SK-N-SH (cell line): Measurements from ENCODE around the gene RBM33. TPM values are rescaled to one million over a fixed set of nuclear protein-coding genes. Genes with fewer than 3 reads are reported as not detected.

Source experiments
- CTCF ChIA-PET: fragments of 300-600, 350-600 bp; formaldehyde crosslinking; extraction: SDS; loops from one replicate; lab custom pipeline; 2021; lab: Yijun Ruan, JAX
- POLR2A ChIA-PET: fragments of 350-600 bp; sonication (Branson Sonifier 250); formaldehyde crosslinking; extraction: SDS; loops from one replicate; lab custom pipeline; 2020; ENCODE audit warnings: antibody characterized with exemption, inconsistent platforms; lab: Yijun Ruan, JAX
- DNase-seq: peaks from one replicate; pipeline ENCODE4 v3.0.0; 2012
- H2AFZ ChIP-seq: fragments of 200-600 bp; sonication (generic); 2 replicates; pipeline ENCODE4 v1.8.1; 2016; ENCODE audit warnings: antibody characterized with exemption, mild to moderate bottlenecking, low read depth
- H3F3A ChIP-seq: fragments of 200-600 bp; sonication (generic); replicated peaks from 2 replicates; pipeline ENCODE3; 2016; ENCODE audit warnings: antibody characterized with exemption, mild to moderate bottlenecking; ENCODE audit not compliant: insufficient read depth
- H3K27ac ChIP-seq, 2 experiments: fragments of 200-500 bp in 1 of 2; fragments of 200-600 bp in 1 of 2; sonication (Bioruptor generic) in 1 of 2; sonication (generic), shearing (Covaris generic) in 1 of 2; 2 replicates each; pipeline versions ENCODE4 v1.5.1 to v1.6.1; 2014 to 2016; ENCODE audit warnings: low read depth in 2 of 2, inconsistent platforms in 1 of 2, low read length in 1 of 2, mild to moderate bottlenecking in 1 of 2, mixed read lengths in 1 of 2
- H3K27me3 ChIP-seq: fragments of 200-600 bp; sonication (generic), shearing (Covaris generic); 2 replicates; pipeline ENCODE4 v1.6.1; 2016; ENCODE audit warnings: mixed run types; ENCODE audit not compliant: insufficient read depth
- H3K36me3 ChIP-seq, 2 experiments: fragments of 200-500 bp in 1 of 2; fragments of 200-600 bp in 1 of 2; sonication (Bioruptor generic) in 1 of 2; sonication (generic) in 1 of 2; replicated peaks in 1 of 2; 2 replicates each; pipeline versions ENCODE3 to v1.5.1; 2014 to 2016; ENCODE audit warnings: low read length in 1 of 2, mild to moderate bottlenecking in 1 of 2; ENCODE audit not compliant: insufficient read depth in 2 of 2, control insufficient read depth in 1 of 2
- H3K4me1 ChIP-seq, 2 experiments: fragments of 200-500 bp in 1 of 2; fragments of 200-600 bp in 1 of 2; sonication (Bioruptor generic) in 1 of 2; sonication (generic), shearing (Covaris generic) in 1 of 2; 2 replicates each; pipeline versions ENCODE4 v1.5.1 to v1.6.1; 2014 to 2016; ENCODE audit warnings: low read depth in 1 of 2, low read length in 1 of 2, mixed run types in 1 of 2; ENCODE audit not compliant: insufficient read depth in 2 of 2, control insufficient read depth in 1 of 2
- H3K4me2 ChIP-seq: fragments of 200-600 bp; sonication (generic), shearing (Covaris generic); 2 replicates; pipeline ENCODE4 v1.6.1; 2017; ENCODE audit warnings: mixed run types
- H3K4me3 ChIP-seq, 2 experiments: fragments of 200-500 bp in 1 of 2; fragments of 200-600 bp in 1 of 2; sonication (Bioruptor generic) in 1 of 2; sonication (generic), shearing (Covaris generic) in 1 of 2; 2 replicates each; pipeline versions ENCODE4 v1.5.1 to v1.8.1; 2014 to 2016; ENCODE audit warnings: low read depth in 2 of 2, inconsistent platforms in 1 of 2, low read length in 1 of 2, mild to moderate bottlenecking in 1 of 2, mixed read lengths in 1 of 2, moderate library complexity in 1 of 2
- H3K79me2 ChIP-seq: fragments of 200-600 bp; sonication (generic); 2 replicates; pipeline ENCODE4 v1.8.1; 2017; ENCODE audit warnings: mild to moderate bottlenecking; ENCODE audit not compliant: insufficient read depth
- H3K9ac ChIP-seq: fragments of 200-600 bp; sonication (generic); 2 replicates; pipeline ENCODE4 v1.6.1; 2017; ENCODE audit warnings: mixed run types
- H3K9me2 ChIP-seq: fragments of 200-600 bp; sonication (generic); 2 replicates; pipeline ENCODE4 v1.6.1; 2017; ENCODE audit warnings: mixed run types
- H3K9me3 ChIP-seq: fragments of 200-600 bp; sonication (generic); 2 replicates; pipeline ENCODE4 v1.6.1; 2017; ENCODE audit warnings: mixed run types, mild to moderate bottlenecking, moderate library complexity
- H4K20me1 ChIP-seq: fragments of 200-600 bp; sonication (generic); 2 replicates; pipeline ENCODE4 v1.6.1; 2017; ENCODE audit warnings: mild to moderate bottlenecking, mixed run types; ENCODE audit not compliant: insufficient read depth
- ELF1 ChIP-seq: IDR thresholded peaks from 2 replicates; pipeline ENCODE4 v1.4.0; 2012
- EP300 ChIP-seq, 2 experiments: IDR thresholded peaks; 2 replicates each; pipeline versions ENCODE4 v1.4.0 to v1.6.1; 2012; ENCODE audit warnings: borderline replicate concordance in 1 of 2, low read depth in 1 of 2, low read length in 1 of 2
- FOSL2 ChIP-seq: IDR thresholded peaks from 2 replicates; pipeline ENCODE4 v1.4.0; 2012; ENCODE audit warnings: low read depth, mild to moderate bottlenecking, moderate library complexity, borderline replicate concordance
- GATA2 ChIP-seq: sonication (generic); formaldehyde crosslinking; IDR thresholded peaks from 2 replicates; pipeline ENCODE4 v1.5.0; 2020; ENCODE audit warnings: mild to moderate bottlenecking, missing genetic modification reagents
- MXI1 ChIP-seq: IDR thresholded peaks from 2 replicates; pipeline ENCODE4 v1.6.1; 2012; ENCODE audit warnings: mild to moderate bottlenecking, low read depth, low read length, improper control_type of control experiment
- RFX5 ChIP-seq: IDR thresholded peaks from 2 replicates; pipeline ENCODE4 v1.6.1; 2012; ENCODE audit warnings: mild to moderate bottlenecking, improper control_type of control experiment, low read length
- RXRA ChIP-seq: IDR thresholded peaks from 2 replicates; pipeline ENCODE4 v1.4.0; 2012; ENCODE audit warnings: low read depth, mild to moderate bottlenecking, borderline replicate concordance
- TAF1 ChIP-seq: IDR thresholded peaks from 2 replicates; pipeline ENCODE4 v1.6.1; 2012; ENCODE audit warnings: low read depth, mild to moderate bottlenecking, low read length, moderate library complexity, borderline replicate concordance
- TEAD4 ChIP-seq: IDR thresholded peaks from 2 replicates; pipeline ENCODE4 v1.4.0; 2012; ENCODE audit warnings: mild to moderate bottlenecking, borderline replicate concordance; ENCODE audit not compliant: insufficient read depth
- WGBS: methylation state at CpG from one replicate; pipeline ENCODE4 v1.1.6; 2017; ENCODE audit warnings: low lambda C conversion rate; 5-methylcytosine and 5-hydroxymethylcytosine counted together
- polyA plus RNA-seq, 3 experiments: library from polyadenylated mRNA; depleted of rRNA; stranded (reverse); fragments of >200 nt; gene quantifications; 2 replicates each; pipeline ENCODE4 v1.2.3, GENCODE V29; 2012
- TF ChIP-seq, protein P1 (sequence below): IDR thresholded peaks from 2 replicates; pipeline ENCODE4 v1.4.0; 2012; ENCODE audit warnings: low read depth, borderline replicate concordance
- TF ChIP-seq, protein P2 (sequence below): fragments of 200-600 bp; sonication (generic); IDR thresholded peaks from 2 replicates; pipeline ENCODE4 v1.6.1; 2017; ENCODE audit warnings: antibody characterized with exemption, mild to moderate bottlenecking, moderate library complexity
- TF ChIP-seq, protein P3 (sequence below): IDR thresholded peaks from 2 replicates; pipeline ENCODE4; 2012
- TF ChIP-seq, protein P4 (sequence below): IDR thresholded peaks from 2 replicates; pipeline ENCODE4 v1.4.0; 2012; ENCODE audit warnings: low read depth, borderline replicate concordance

The RBM33 gene
- polyA plus RNA-seq, 1 of the 3 experiments (the other 2 are of a cell fraction): 13.8 TPM

DNA sequence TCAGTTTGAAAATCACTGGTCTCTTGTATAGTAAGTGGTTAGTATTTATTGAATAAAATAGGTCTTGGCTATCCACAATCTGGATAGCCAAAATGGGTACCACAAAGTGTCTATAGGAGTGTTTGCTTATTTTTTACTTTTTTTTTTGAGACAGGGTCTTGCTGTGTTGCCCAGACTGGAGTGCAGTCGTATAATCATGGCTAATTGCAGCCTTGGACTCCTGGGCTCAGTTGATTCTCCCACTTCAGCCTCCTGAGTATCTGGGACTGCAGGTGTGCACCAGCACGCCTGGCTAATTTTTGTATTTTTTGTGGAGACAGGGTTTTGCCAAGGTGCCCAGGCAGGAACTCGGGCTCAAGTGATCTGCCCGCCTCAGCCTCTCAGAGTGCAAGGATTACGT is 2.8 kb downstream of the RBM33 start:
- DNase-seq: no peak
- Histone ChIP-seq H3K9me2 (no peaks in the 10 kb centered on the region), H4K20me1 (peaks cover 42% of the 10 kb centered on the region), H3K27ac (no peak overlapping the region), H3K4me2 (no peak overlapping the region), H3F3A (peaks cover 12% of the 10 kb centered on the region), H3K9me3 (peaks cover 24% of the 10 kb centered on the region), H3K36me3 (peaks cover 35 to 53% of the 10 kb centered on the region in 2 experiments), H3K4me1 (peaks cover 12 to 19% of the 10 kb centered on the region in 2 experiments; a peak in 3 of 4 replicates), H3K9ac (no peak overlapping the region)
- POLR2A ChIA-PET: no interaction called here
- CTCF ChIA-PET: interaction anchor here (3.4 kb wide), 1 partner anchor 49 kb away, joined by 12 read pairs; no protein-coding TSS in a partner anchor
- WGBS: 89% methylated on average over 5 of the region's 5 CpGs
- TF ChIP-seq, protein P1, sequence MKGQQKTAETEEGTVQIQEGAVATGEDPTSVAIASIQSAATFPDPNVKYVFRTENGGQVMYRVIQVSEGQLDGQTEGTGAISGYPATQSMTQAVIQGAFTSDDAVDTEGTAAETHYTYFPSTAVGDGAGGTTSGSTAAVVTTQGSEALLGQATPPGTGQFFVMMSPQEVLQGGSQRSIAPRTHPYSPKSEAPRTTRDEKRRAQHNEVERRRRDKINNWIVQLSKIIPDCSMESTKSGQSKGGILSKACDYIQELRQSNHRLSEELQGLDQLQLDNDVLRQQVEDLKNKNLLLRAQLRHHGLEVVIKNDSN: no peak
- TF ChIP-seq GATA2 (CRISPR knock-in tag) (no peak), FOSL2 (no peak), EP300 (IDR thresholded peaks at IDR 0.05; ENCODE audit: borderline replicate concordance in 1 of 2, low read depth in 1 of 2, low read length in 1 of 2) (no peak), MXI1 (no peak), TAF1 (no peak), RFX5 (no peak)
- TF ChIP-seq, all 33 proteins: peak for 0
- Histone ChIP-seq H3K4me3 (no peak overlapping the region), H3K27me3 (no peaks in the 10 kb centered on the region), H3K79me2 (peaks cover 85% of the 10 kb centered on the region), H2AFZ (no peak overlapping the region)

DNA sequence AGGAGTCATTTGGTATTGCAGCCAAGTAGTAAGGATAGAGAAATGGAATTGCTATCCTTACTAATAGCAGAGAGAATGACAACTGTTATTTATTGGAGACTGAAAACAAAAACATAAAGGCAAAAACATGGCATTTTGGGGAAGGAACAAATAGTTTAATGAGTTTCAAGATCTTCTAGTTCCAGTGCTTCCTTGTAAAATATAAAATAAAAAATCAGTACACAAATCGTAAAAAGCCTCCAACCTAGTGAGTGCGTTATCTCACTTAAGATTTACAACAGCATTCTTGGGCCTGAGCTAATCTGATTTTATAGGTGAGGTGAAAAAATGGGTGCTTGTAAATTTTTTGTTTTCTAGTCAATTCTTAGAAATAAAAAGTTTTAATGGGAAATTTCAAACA is 3.3 kb downstream of the RBM33 start:
- no peak for DNase-seq
- POLR2A ChIA-PET: no interaction called here
- CTCF ChIA-PET: interaction anchor here (3.4 kb wide), 1 partner anchor 49 kb away, joined by 12 read pairs; no protein-coding TSS in a partner anchor
- Histone ChIP-seq H3F3A (peaks cover 16% of the 10 kb centered on the region), H3K27me3 (no peaks in the 10 kb centered on the region), H3K4me3 (no peak overlapping the region), H3K79me2 (peaks cover 89% of the 10 kb centered on the region), H3K4me2 (no peak overlapping the region), H3K36me3 (peaks cover 34 to 55% of the 10 kb centered on the region in 2 experiments), H3K27ac (no peak overlapping the region), H3K4me1 (peaks cover 12 to 19% of the 10 kb centered on the region in 2 experiments; a peak in 3 of 4 replicates), H3K9ac (no peak overlapping the region), H4K20me1 (peaks cover 47% of the 10 kb centered on the region), H3K9me3 (peaks cover 24% of the 10 kb centered on the region), H3K9me2 (no peaks in the 10 kb centered on the region), H2AFZ (no peak overlapping the region)
- TF ChIP-seq, protein P2, sequence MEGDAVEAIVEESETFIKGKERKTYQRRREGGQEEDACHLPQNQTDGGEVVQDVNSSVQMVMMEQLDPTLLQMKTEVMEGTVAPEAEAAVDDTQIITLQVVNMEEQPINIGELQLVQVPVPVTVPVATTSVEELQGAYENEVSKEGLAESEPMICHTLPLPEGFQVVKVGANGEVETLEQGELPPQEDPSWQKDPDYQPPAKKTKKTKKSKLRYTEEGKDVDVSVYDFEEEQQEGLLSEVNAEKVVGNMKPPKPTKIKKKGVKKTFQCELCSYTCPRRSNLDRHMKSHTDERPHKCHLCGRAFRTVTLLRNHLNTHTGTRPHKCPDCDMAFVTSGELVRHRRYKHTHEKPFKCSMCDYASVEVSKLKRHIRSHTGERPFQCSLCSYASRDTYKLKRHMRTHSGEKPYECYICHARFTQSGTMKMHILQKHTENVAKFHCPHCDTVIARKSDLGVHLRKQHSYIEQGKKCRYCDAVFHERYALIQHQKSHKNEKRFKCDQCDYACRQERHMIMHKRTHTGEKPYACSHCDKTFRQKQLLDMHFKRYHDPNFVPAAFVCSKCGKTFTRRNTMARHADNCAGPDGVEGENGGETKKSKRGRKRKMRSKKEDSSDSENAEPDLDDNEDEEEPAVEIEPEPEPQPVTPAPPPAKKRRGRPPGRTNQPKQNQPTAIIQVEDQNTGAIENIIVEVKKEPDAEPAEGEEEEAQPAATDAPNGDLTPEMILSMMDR: no peak
- TF ChIP-seq, protein P3, sequence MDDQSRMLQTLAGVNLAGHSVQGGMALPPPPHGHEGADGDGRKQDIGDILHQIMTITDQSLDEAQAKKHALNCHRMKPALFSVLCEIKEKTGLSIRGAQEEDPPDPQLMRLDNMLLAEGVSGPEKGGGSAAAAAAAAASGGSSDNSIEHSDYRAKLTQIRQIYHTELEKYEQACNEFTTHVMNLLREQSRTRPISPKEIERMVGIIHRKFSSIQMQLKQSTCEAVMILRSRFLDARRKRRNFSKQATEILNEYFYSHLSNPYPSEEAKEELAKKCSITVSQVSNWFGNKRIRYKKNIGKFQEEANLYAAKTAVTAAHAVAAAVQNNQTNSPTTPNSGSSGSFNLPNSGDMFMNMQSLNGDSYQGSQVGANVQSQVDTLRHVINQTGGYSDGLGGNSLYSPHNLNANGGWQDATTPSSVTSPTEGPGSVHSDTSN: no peak
- TF ChIP-seq TAF1 (no peak), RXRA (no peak), ELF1 (no peak), TEAD4 (no peak), GATA2 (CRISPR knock-in tag) (no peak)
- TF ChIP-seq, protein P4, sequence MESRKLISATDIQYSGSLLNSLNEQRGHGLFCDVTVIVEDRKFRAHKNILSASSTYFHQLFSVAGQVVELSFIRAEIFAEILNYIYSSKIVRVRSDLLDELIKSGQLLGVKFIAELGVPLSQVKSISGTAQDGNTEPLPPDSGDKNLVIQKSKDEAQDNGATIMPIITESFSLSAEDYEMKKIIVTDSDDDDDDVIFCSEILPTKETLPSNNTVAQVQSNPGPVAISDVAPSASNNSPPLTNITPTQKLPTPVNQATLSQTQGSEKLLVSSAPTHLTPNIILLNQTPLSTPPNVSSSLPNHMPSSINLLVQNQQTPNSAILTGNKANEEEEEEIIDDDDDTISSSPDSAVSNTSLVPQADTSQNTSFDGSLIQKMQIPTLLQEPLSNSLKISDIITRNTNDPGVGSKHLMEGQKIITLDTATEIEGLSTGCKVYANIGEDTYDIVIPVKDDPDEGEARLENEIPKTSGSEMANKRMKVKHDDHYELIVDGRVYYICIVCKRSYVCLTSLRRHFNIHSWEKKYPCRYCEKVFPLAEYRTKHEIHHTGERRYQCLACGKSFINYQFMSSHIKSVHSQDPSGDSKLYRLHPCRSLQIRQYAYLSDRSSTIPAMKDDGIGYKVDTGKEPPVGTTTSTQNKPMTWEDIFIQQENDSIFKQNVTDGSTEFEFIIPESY: no peak
- 98% methylated on average over 2 of the region's 2 CpGs for WGBS
